Left ventricle myocardium inferior (tissue), 1 donor: ENCODE measurements around the gene NRG2. TPM values are rescaled to one million over a fixed set of nuclear protein-coding genes. Genes with fewer than 3 reads are reported as not detected.
A peak's percentile ranks its signal among the peaks of the same experiment; 100 is the strongest.

Experiments used
- DNase-seq: peaks from one replicate; pipeline ENCODE4 v3.0.0-alpha.2; 2020
- H3K27ac ChIP-seq: fragments of 200-600 bp; replicated peaks from 2 replicates; pipeline ENCODE4 v1.8.0; 2021
- H3K27me3 ChIP-seq: fragments of 200-600 bp; 2 replicates; pipeline ENCODE4 v1.8.0; 2021; ENCODE audit warnings: low read depth
- H3K36me3 ChIP-seq: fragments of 200-600 bp; 2 replicates; pipeline ENCODE4 v1.8.0; 2021
- H3K4me1 ChIP-seq: fragments of 200-600 bp; 2 replicates; pipeline ENCODE4 v1.8.0; 2021
- H3K4me3 ChIP-seq: fragments of 200-600 bp; 2 replicates; pipeline ENCODE4 v1.8.0; 2021; ENCODE audit warnings: mild to moderate bottlenecking, moderate library complexity
- H3K9me3 ChIP-seq: fragments of 200-600 bp; replicated peaks from 2 replicates; pipeline ENCODE4 v1.8.0; 2021
- CTCF ChIP-seq: fragments of 200-600 bp; IDR thresholded peaks from 2 replicates; pipeline ENCODE4 v1.8.0; 2021; ENCODE audit warnings: antibody characterized with exemption, mild to moderate bottlenecking, borderline replicate concordance
- intact Hi-C: fragments of 100-400 bp; cut with micrococcal nuclease; formaldehyde crosslinking; loops from one replicate; pipeline ENCODE4 v1.11.0; 2022
- total RNA-seq: library from RNA; stranded (reverse); fragmentation: NEBNext Ultra II Directional; extraction: Animal tissue kit (Norgen Biotek cat#: 25700); gene quantifications from one replicate; pipeline ENCODE4 v1.2.1, GENCODE V29; 2021
- donor health status: DM: no; HTN: yes; CAD: no; lungs with severe emphysema.

The NRG2 gene
- total RNA-seq, 1 donor from 2014 or later: 3.1 TPM

- no peak for DNase-seq
- Histone ChIP-seq H3K4me3 (no peak overlapping the region), H3K36me3 (no peaks in the 10 kb centered on the region), H3K27me3 (no peaks in the 10 kb centered on the region), H3K27ac (peak overlapping the region; percentile 40), H3K4me1 (peaks cover 9% of the 10 kb centered on the region), H3K9me3 (no peaks in the 10 kb centered on the region)
- intact Hi-C loops: no loop called here
- no peak for TF ChIP-seq CTCF
These were observed 6.6 kb upstream of the NRG2 start for GRCh38 chr5:140049713-140050112.

- Histone ChIP-seq H3K27ac (peak overlapping the region; percentile 22), H3K4me3 (no peak overlapping the region), H3K4me1 (peaks cover 4% of the 10 kb centered on the region), H3K27me3 (no peaks in the 10 kb centered on the region), H3K9me3 (no peaks in the 10 kb centered on the region), H3K36me3 (no peaks in the 10 kb centered on the region)
- TF ChIP-seq CTCF: no peak
- intact Hi-C loops: no loop called here
- DNase-seq: no peak
These were observed 6.1 kb upstream of the NRG2 start for GRCh38 chr5:140049205-140049604.

DNA sequence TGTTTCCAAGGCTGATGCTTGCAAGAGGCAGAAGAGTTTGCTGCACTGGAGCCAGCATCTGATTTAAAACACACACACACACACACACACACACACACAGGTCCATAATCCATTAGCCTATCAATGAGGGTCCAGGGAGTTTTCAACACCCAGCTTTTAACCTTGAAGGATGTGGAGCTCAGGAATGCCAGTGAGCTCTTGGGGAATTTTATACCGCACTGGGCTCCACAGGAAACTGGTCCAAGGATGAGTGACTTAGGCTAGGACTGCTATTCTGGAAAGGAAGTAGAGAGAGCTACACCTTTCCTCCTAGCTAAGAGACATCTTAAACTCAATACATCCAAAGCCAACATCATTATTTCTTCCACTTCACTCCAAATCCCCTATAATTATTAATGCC is 942 bp upstream of the NRG2 start:
- Histone ChIP-seq H3K36me3 (no peaks in the 10 kb centered on the region), H3K27ac (no peak overlapping the region), H3K4me1 (peaks cover 47% of the 10 kb centered on the region), H3K4me3 (no peak overlapping the region), H3K27me3 (no peaks in the 10 kb centered on the region), H3K9me3 (no peaks in the 10 kb centered on the region)
- TF ChIP-seq CTCF: no peak
- intact Hi-C loops: no loop called here
- DNase-seq: no peak

DNA sequence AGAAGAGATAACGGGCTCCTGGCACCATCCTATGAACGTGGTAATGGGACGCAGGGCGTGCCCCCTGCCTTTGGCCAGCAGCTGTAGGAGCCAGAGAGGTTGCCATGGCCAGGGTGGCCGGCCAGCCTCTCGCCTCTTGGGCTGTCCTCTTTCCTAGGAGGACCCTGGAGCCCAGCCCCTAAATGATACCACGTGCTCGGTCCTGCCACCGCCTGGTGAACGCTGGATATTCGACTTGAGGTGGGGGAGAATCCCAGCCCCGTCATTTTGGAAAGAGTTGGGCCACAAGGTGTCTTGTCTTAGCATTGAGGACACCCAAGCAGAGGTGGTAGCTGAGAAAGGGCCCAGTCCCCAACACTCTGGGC is 391 bp upstream of the NRG2 start:
- Histone ChIP-seq H3K36me3 (no peaks in the 10 kb centered on the region), H3K27me3 (no peaks in the 10 kb centered on the region), H3K27ac (peak overlapping the region; percentile 88), H3K4me3 (peak overlapping the region; percentile 86), H3K9me3 (no peaks in the 10 kb centered on the region), H3K4me1 (peaks cover 51% of the 10 kb centered on the region)
- peak; percentile 17 for TF ChIP-seq CTCF
- intact Hi-C loops: no loop called here
- peak; percentile 20 for DNase-seq

DNA sequence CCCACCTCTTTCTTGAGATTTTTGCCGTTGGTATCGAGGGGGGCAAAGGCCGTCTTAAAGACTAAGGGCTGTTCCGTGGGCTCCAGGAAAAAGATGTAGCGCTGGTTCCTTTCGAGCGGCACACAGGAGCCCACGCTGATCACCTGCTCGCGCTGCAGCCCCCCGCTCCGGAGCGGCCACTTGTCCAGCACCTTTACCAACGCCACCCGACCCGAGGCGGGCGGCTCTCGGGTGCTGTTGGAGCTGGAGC is 781 bp downstream of the NRG2 start:
- DNase-seq: no peak

More for the DNA sequence above, 781 bp downstream of the NRG2 start:
- Histone ChIP-seq H3K9me3 (no peaks in the 10 kb centered on the region), H3K27ac (peak overlapping the region; percentile 88), H3K27me3 (no peaks in the 10 kb centered on the region), H3K4me3 (peak overlapping the region; percentile 86), H3K4me1 (peaks cover 57% of the 10 kb centered on the region), H3K36me3 (no peaks in the 10 kb centered on the region)
- no peak for TF ChIP-seq CTCF
- intact Hi-C loops: no loop called here
